ENCODE measurements around the gene IPO5.
"Not testable (repeated sequence)": the region's sequence is repeated elsewhere in the genome, so short reads cannot be mapped to it uniquely, and the experiment has no call there.

DNA sequence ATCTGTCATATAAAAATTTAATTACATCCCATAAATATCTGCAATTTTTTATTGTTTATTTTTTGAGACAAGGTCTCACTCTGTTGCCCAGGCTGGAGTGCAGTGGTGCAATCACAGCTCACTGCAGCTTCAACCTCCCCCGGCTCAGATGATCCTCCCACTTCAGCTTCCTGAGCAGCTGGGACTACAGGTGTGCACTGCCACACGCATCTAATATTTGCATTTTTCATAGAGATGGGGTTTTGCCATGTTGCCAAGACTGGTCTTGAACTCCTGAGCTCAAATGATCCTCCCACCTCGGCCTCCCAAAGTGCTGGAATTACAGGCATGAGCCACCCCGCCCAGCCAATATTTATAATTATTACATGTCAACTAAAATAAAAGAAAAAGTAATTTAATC is 644 bp upstream of the IPO5 start:
- TF ChIP-seq, protein P1, sequence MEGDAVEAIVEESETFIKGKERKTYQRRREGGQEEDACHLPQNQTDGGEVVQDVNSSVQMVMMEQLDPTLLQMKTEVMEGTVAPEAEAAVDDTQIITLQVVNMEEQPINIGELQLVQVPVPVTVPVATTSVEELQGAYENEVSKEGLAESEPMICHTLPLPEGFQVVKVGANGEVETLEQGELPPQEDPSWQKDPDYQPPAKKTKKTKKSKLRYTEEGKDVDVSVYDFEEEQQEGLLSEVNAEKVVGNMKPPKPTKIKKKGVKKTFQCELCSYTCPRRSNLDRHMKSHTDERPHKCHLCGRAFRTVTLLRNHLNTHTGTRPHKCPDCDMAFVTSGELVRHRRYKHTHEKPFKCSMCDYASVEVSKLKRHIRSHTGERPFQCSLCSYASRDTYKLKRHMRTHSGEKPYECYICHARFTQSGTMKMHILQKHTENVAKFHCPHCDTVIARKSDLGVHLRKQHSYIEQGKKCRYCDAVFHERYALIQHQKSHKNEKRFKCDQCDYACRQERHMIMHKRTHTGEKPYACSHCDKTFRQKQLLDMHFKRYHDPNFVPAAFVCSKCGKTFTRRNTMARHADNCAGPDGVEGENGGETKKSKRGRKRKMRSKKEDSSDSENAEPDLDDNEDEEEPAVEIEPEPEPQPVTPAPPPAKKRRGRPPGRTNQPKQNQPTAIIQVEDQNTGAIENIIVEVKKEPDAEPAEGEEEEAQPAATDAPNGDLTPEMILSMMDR (IDR thresholded peaks at IDR 0.05; ENCODE audit: borderline replicate concordance, extremely low read depth, low read length, poor library complexity, severe bottlenecking), result not testable (repeated sequence)
- not testable (repeated sequence) for TF ChIP-seq EZH2 (IDR thresholded peaks at IDR 0.05; ENCODE audit: borderline replicate concordance, low read depth, low read length, severe bottlenecking)
